Posterior vena cava (tissue), 2 donors: Measurements from ENCODE around the gene TMEM117. TPM values are rescaled to one million over a fixed set of nuclear protein-coding genes. Genes with fewer than 3 reads are reported as not detected.

Source experiments
- DNase-seq: peaks from one replicate; pipeline ENCODE4 v3.0.0-alpha.2; 2020; ENCODE audit warnings: low spot score
- intact Hi-C, 2 donors: fragments of 100-400 bp; cut with DNase I; formaldehyde crosslinking; loops; one replicate each; pipeline versions ENCODE4 v1.14.1 to v1.14.2; 2022 to 2023
- total RNA-seq, 2 donors: library from RNA; stranded (reverse); fragmentation: NEBNext Ultra II Directional; extraction: Animal tissue kit (Norgen Biotek cat#: 25700); gene quantifications; one replicate each; pipeline ENCODE4 v1.2.1, GENCODE V29; 2021
- donor health status: DM: yes; HTN: yes; CAD: no.
- donor health status: DM: yes; HTN: yes; CAD: no.

TMEM117 gene
- total RNA-seq, 2 donors from 2014 or later = 10.0 to 11.4 TPM

GRCh38 chr12:44299524-44299923 is 463.6 kb downstream of the TMEM117 start:
- no peak for DNase-seq
- intact Hi-C loops = no loop called here

- DNase-seq = no peak
- intact Hi-C loops = no loop called here
Measured at GRCh38 chr12:44307506-44308168, 471.8 kb downstream of the TMEM117 start.

- intact Hi-C loops = no loop called here
- DNase-seq = no peak
Measured at GRCh38 chr12:44313188-44313587, 477.3 kb downstream of the TMEM117 start.

- DNase-seq = no peak
- intact Hi-C loops = no loop called here
Measured at GRCh38 chr12:44314007-44314500, 478.2 kb downstream of the TMEM117 start.

- intact Hi-C loops = no loop called here
- no peak for DNase-seq
Measured at GRCh38 chr12:44317651-44318126, 481.8 kb downstream of the TMEM117 start.

- DNase-seq = no peak
- intact Hi-C loops = no loop called here
Measured at GRCh38 chr12:44331269-44331668, 495.4 kb downstream of the TMEM117 start.

- DNase-seq = no peak
- intact Hi-C loops = no loop called here
Measured at GRCh38 chr12:44334347-44334746, 498.5 kb downstream of the TMEM117 start.

GRCh38 chr12:44335030-44335429 is 499.1 kb downstream of the TMEM117 start:
- no peak for DNase-seq
- intact Hi-C loops = no loop called here

- intact Hi-C loops = no loop called here
- no peak for DNase-seq
Measured at GRCh38 chr12:44336577-44336976, 500.7 kb downstream of the TMEM117 start.

GRCh38 chr12:44342371-44342770 is 506.5 kb downstream of the TMEM117 start:
- no peak for DNase-seq
- intact Hi-C loops = no loop called here

GRCh38 chr12:44347145-44347544 is 511.3 kb downstream of the TMEM117 start:
- intact Hi-C loops = loop anchor here in 1 of 2 donors (1.0 kb wide), 1 partner anchor 10 kb away; no protein-coding TSS in a partner anchor
- DNase-seq = no peak

- no peak for DNase-seq
- intact Hi-C loops = no loop called here
Measured at GRCh38 chr12:44357494-44357893, 521.6 kb downstream of the TMEM117 start.

- intact Hi-C loops = no loop called here
Measured at GRCh38 chr12:44358636-44359035, 522.8 kb downstream of the TMEM117 start.

GRCh38 chr12:44362947-44363346 is 527.1 kb downstream of the TMEM117 start:
- intact Hi-C loops = no loop called here

More at GRCh38 chr12:44358636-44359035, 522.8 kb downstream of the TMEM117 start:
- DNase-seq = no peak

GRCh38 chr12:44367136-44367535 is 531.3 kb downstream of the TMEM117 start:
- intact Hi-C loops = no loop called here
- no peak for DNase-seq

More at GRCh38 chr12:44362947-44363346, 527.1 kb downstream of the TMEM117 start:
- no peak for DNase-seq

GRCh38 chr12:44367916-44368315 is 532.0 kb downstream of the TMEM117 start:
- intact Hi-C loops = no loop called here
- DNase-seq = no peak

GRCh38 chr12:44369998-44370397 is 534.1 kb downstream of the TMEM117 start:
- DNase-seq = no peak
- intact Hi-C loops = no loop called here

- intact Hi-C loops = no loop called here
- DNase-seq = no peak
Measured at GRCh38 chr12:44370982-44371381, 535.1 kb downstream of the TMEM117 start.

- no peak for DNase-seq
- intact Hi-C loops = no loop called here
Measured at GRCh38 chr12:44372259-44372658, 536.4 kb downstream of the TMEM117 start.

- no peak for DNase-seq
- intact Hi-C loops = no loop called here
Measured at GRCh38 chr12:44375694-44376093, 539.8 kb downstream of the TMEM117 start.
